BLaER1 (cell line): Measurements from ENCODE around the gene IGSF3.
"Not testable (repeated sequence)": the region's sequence is repeated elsewhere in the genome, so short reads cannot be mapped to it uniquely, and the experiment has no call there.

Experiments
- H3K27ac ChIP-seq: shearing (Covaris generic); formaldehyde crosslinking; 2 replicates; pipeline ENCODE4 v1.8.1; 2022
- H3K27me3 ChIP-seq: shearing (Covaris generic); formaldehyde crosslinking; 2 replicates; pipeline ENCODE4 v1.8.1; 2022
- H3K36me3 ChIP-seq: shearing (Covaris generic); formaldehyde crosslinking; 2 replicates; pipeline ENCODE4 v1.8.1; 2022
- H3K4me1 ChIP-seq: shearing (Covaris generic); formaldehyde crosslinking; 2 replicates; pipeline ENCODE4 v1.8.1; 2022
- H3K4me2 ChIP-seq: shearing (Covaris generic); formaldehyde crosslinking; 2 replicates; pipeline ENCODE4 v1.8.1; 2022
- H3K4me3 ChIP-seq: shearing (Covaris generic); formaldehyde crosslinking; 2 replicates; pipeline ENCODE4 v1.8.1; 2022
- H3K9ac ChIP-seq: shearing (Covaris generic); formaldehyde crosslinking; 2 replicates; pipeline ENCODE4 v1.8.1; 2022
- H3K9me3 ChIP-seq: shearing (Covaris generic); formaldehyde crosslinking; 2 replicates; pipeline ENCODE4 v1.8.1; 2022
- H4K20me1 ChIP-seq: shearing (Covaris generic); formaldehyde crosslinking; 2 replicates; pipeline ENCODE4 v1.8.1; 2022
- Cebpa-rat ChIP-seq: shearing (Covaris generic); IDR thresholded peaks from 2 replicates; pipeline ENCODE4 v1.8.1; 2022

The IGSF3 gene

DNA sequence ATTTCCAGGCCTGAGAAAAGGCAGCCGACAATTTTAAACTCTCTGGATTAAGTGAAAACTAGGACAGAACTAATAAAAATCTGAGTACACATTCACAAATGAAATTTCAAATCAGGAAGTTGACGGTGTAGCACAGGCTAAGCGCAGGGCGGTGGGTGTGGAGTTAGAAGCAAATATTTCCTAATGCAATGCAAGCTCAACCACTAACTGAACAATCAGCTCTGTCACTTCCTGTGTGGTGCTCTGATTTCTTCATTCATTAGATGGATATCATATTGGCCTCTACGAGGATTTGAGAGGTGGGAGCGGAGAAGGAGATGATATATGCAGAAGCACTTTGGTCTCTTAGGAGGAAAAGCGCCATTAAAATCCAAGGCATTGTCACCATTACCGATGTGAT is 61.5 kb downstream of the IGSF3 start:
- peaks cover 16% of the 10 kb centered on the region for H3K4me1 ChIP-seq
- not testable (repeated sequence) for H3K9ac ChIP-seq, H3K27ac ChIP-seq, H3K27me3 ChIP-seq, H3K9me3 ChIP-seq, H3K4me3 ChIP-seq, H4K20me1 ChIP-seq, H3K4me2 ChIP-seq
- peaks cover 23% of the 10 kb centered on the region; the same call in 1 of the 2 replicates for H3K36me3 ChIP-seq

DNA sequence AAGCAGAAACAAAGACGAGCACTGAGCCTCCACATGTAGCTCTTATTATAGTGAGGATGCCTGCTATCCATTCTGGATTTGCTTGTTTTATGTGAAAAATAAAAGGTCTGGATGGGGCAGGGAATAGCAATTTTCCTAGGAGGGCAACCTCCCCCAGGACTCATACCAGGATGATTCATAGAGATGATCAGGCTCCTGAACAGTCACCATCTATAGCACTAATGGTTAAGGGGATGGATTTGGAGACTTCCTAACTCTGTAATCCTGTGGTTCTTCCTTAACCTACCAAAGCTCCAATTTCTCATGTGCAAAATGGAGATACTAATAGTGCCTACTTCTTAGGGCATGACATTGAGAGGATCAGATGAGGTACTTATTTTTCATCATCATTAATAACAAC is 62.2 kb downstream of the IGSF3 start:
- H3K27ac ChIP-seq: no peak overlapping the region
- H3K4me2 ChIP-seq: no peak overlapping the region
- peaks cover 11% of the 10 kb centered on the region for H3K4me1 ChIP-seq
- H3K9me3 ChIP-seq: no peaks in the 10 kb centered on the region
- peaks cover 23% of the 10 kb centered on the region; the same call in 1 of the 2 replicates for H3K36me3 ChIP-seq
- no peak overlapping the region for H3K9ac ChIP-seq
- no peaks in the 10 kb centered on the region for H4K20me1 ChIP-seq
- H3K4me3 ChIP-seq: no peak overlapping the region
- no peaks in the 10 kb centered on the region for H3K27me3 ChIP-seq
- TF ChIP-seq Cebpa-rat: no peak

DNA sequence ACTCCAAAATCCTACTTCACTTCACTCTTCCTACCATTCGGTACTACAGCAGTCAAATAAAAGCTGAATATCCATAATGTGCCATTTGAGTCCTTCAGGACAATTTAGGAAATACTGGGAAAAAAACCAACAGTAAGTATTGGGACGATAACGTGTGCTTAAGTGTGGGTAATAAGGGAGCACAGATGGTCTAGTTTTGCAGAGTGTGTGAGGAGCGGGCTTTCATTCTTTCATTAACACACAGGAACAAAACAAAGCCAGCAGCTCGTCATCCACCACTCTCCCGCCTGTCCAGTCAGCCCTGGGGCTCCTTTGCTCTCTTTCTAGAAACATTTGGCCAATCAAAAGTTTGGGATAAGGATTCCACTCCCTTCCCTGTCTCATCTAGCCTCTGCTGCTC is 63.1 kb downstream of the IGSF3 start:
- H3K4me3 ChIP-seq, H4K20me1 ChIP-seq, H3K4me1 ChIP-seq, H3K4me2 ChIP-seq, H3K9ac ChIP-seq, H3K27me3 ChIP-seq, H3K9me3 ChIP-seq, H3K27ac ChIP-seq: not testable (repeated sequence)
- H3K36me3 ChIP-seq: peaks cover 30% of the 10 kb centered on the region; the same call in 1 of the 2 replicates

DNA sequence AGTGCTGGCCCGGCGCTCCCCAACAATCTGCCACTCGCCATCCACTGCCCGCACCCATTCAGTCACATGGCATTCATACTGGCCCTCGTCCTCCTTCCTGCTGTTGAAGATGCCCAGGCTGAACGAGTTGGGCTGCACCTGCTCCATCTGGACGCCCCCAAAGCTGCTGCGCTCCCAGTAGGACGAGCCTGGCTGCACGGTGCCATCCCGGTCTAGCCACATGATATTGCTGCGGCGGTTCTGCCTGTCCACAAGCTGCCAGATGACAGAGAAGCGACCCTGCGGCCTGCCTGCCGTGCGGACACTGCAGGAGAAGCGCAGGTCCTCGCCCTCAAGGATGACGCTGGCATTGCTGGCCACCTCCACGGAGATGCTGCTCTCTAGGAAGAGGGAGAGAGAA is 63.9 kb downstream of the IGSF3 start:
- H3K4me2 ChIP-seq, H3K4me1 ChIP-seq, H3K27me3 ChIP-seq, H3K9ac ChIP-seq, H3K9me3 ChIP-seq, H4K20me1 ChIP-seq, H3K27ac ChIP-seq, H3K4me3 ChIP-seq: not testable (repeated sequence)
- peaks cover 34% of the 10 kb centered on the region; the same call in 1 of the 2 replicates for H3K36me3 ChIP-seq

DNA sequence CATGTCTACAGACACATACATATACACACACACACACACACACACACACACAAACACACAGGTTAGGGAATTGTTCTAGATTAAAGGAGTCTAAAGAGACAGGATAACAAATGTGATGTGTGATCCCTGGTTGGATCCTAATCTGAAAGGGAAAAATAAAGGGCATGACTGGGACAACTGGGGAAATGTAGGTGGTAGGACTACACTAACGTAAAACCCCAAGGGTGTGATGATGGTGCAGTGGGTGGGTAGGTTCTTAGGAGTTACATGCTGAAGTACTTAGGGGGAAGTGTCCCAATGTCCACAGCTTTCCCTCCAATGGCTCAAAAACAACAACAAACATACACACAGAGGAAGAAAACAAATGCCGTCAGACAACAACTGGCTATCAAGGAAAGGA is 68.2 kb downstream of the IGSF3 start:
- not testable (repeated sequence) for H3K9me3 ChIP-seq, H3K4me3 ChIP-seq, H3K9ac ChIP-seq, H3K4me2 ChIP-seq, H3K27ac ChIP-seq, H3K27me3 ChIP-seq, H4K20me1 ChIP-seq, H3K4me1 ChIP-seq
- peaks cover 20% of the 10 kb centered on the region; the same call in 1 of the 2 replicates for H3K36me3 ChIP-seq

DNA sequence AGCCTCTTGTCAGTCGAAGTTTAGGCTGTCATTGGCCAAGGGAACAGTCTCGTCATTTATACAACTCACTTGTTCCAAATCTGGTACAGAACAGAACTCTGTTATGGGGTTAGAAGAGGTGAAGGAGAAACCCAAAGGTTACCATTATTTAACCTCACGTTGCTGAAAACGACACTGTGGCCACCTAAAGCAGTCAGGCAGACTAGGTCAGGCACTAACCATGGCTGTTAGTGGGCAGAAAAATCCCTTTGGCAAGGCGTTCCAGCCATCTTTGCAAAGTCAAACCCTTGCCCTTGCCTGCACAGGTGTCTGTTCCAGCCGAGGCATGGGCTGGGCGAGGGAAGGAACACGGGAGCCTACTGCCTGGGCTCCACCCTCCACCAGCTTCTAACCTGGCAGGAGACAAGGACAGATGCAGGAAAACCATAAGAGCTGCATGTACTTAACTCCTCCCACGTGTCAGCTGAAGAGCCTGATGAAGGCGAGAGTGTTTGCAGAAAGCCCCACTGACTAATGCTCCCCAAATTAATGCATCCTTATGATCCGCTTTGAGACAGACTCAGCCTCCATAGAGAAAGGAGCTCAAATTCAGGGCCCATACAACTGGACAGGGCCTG is 69.0 kb downstream of the IGSF3 start:
- H3K9ac ChIP-seq, H3K9me3 ChIP-seq, H4K20me1 ChIP-seq, H3K4me1 ChIP-seq, H3K27ac ChIP-seq, H3K4me3 ChIP-seq, H3K4me2 ChIP-seq, H3K27me3 ChIP-seq: not testable (repeated sequence)
- H3K36me3 ChIP-seq: peaks cover 15% of the 10 kb centered on the region; the same call in 1 of the 2 replicates

DNA sequence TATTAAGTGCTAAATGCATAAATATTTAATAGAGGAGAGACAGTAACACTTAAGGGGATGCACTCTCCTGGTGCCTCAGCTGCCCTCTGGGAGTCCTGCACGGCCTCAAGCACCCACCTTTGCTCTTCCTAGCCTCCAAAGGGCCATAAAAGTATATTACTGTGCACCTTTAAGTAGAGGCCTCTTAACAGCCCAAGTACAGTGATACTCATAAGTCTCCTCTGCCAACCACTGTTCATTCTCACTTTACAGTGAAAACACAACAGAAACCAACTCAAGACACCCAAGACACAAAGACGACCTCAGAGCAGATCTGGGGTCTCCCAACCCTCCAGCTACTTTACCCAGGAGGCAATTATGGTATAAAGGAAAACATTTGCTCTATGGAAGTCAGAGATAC is 70.1 kb downstream of the IGSF3 start:
- H3K4me3 ChIP-seq, H3K27me3 ChIP-seq, H3K9me3 ChIP-seq, H3K9ac ChIP-seq, H3K27ac ChIP-seq, H3K4me1 ChIP-seq, H3K4me2 ChIP-seq, H4K20me1 ChIP-seq: not testable (repeated sequence)
- H3K36me3 ChIP-seq: peaks cover 21% of the 10 kb centered on the region; the same call in 1 of the 2 replicates

DNA sequence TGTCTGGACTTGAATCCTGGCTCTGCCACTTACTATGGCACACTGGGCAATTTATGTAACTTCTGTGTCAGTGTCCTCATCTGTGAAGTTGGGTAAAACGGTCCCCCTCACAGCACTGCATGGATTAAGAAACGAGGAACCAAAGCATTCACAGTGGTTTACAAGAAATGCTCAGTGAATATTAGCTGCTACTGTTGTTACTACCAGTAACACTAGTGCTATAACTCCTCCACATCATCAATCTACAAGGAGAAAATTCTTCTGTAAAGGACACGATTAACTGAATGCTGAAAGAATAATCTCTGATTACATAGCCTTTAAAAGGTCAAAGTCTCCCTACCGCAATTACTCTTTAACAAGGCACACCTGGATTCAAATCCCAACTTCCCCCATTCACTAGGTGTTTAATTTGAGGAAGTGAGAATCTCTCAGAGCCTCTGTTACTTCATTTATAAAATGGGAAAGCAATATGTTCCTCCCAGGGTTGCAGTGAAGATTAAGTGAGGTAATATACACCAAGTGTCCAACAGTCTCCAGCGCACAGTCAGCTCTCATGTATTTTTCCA is 70.7 kb downstream of the IGSF3 start:
- H4K20me1 ChIP-seq, H3K27ac ChIP-seq, H3K9ac ChIP-seq, H3K9me3 ChIP-seq, H3K4me3 ChIP-seq, H3K27me3 ChIP-seq, H3K4me1 ChIP-seq, H3K4me2 ChIP-seq: not testable (repeated sequence)
- peaks cover 25% of the 10 kb centered on the region; the same call in 1 of the 2 replicates for H3K36me3 ChIP-seq

DNA sequence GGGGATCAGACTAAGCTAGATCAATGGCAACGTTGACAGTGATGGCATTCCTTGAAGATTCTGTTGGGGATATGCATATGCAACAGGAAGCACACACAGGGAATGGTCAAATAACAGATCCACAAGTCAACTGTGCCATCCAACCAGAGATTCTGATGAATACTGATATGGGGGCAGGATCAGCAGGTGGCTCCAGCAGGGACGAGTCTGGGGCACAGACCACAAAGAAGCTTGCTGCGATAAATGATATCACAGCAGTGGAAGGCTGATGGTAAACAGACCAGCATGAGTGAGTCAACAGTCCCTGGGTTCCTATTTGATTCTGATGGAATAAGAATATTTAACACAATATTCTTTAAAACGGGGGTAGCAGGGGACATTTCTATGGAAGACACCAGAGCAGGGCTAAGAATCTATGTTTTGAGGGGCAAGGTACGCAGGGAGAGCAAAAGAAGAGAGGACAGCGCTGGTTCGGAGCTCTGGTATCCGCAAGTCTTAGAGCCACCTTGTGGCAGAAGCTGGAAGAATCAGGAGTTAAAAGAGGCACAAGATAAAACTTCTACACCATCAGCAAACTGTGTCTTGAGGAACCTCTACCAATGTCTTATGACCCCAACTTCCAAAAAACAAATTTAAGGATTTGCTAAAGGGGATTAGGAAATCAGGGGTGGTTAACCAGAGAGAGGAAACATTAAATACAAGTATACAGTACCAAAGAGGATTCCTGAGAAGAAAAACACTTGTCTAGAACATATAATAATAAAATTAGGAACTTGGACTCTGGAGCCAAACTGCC is 71.4 kb downstream of the IGSF3 start:
- not testable (repeated sequence) for H3K4me1 ChIP-seq, H3K27me3 ChIP-seq, H3K4me3 ChIP-seq, H3K27ac ChIP-seq, H4K20me1 ChIP-seq, H3K9me3 ChIP-seq, H3K9ac ChIP-seq, H3K4me2 ChIP-seq
- H3K36me3 ChIP-seq: peaks cover 25% of the 10 kb centered on the region; the same call in 1 of the 2 replicates

DNA sequence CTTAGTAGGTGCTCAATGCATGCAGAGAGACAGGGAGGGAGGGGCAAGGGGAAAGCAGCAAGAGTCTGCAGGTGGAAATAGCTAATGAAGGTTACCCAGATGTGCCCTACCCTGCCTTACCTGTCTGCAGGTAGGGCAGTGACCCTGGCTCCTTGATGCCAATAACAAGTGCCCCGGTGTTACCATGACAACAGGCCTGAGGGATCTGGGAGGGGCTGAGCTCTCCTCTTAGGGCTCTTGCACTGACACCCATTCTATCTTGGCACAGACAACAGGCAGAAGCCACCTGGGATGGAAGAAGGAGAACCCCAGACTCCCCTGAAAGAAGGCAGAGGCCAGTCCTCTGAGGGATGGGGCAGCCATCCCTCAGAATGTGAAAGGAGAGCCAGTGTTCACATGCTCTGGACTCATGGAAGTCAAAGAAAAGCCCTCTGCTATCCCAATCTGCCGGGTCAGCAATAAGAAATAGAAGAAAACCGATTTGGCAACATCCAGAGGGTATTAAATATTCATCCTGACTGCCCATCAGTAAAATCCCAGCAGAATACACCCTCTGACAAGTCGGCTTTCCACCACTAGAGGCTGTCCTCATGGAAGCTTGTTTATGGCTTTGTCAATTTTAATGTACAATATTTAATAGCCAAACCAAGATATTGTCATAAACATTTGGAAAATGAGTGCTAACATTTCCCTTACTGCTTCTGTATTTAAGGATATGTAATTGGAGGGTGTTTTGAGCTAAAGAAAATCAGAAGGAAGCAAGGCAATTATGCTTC is 72.3 kb downstream of the IGSF3 start:
- H3K27me3 ChIP-seq, H4K20me1 ChIP-seq, H3K4me2 ChIP-seq, H3K9me3 ChIP-seq, H3K4me3 ChIP-seq, H3K4me1 ChIP-seq, H3K9ac ChIP-seq, H3K27ac ChIP-seq: not testable (repeated sequence)
- peaks cover 25% of the 10 kb centered on the region; the same call in 1 of the 2 replicates for H3K36me3 ChIP-seq

DNA sequence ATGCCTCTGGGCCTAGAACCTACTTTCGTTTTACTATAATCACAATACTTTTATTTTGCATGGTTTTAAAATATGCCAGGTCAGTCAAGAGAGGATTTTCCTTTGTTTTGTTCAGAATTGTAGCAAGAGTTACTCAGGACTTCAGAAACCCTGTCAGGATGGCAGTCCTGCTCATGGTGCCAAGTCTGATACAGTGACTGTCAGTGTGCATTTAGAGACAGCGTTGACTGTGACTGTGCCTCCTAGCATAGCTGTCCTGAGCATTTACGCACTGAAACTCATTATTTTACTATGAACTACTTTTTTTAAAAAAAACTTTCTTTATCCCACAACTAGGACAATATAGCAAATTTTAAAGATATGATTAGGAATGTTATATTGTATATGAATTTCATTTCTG is 73.6 kb downstream of the IGSF3 start:
- H3K9me3 ChIP-seq, H3K27me3 ChIP-seq, H3K4me3 ChIP-seq, H3K4me1 ChIP-seq, H3K4me2 ChIP-seq, H3K27ac ChIP-seq, H4K20me1 ChIP-seq, H3K9ac ChIP-seq: not testable (repeated sequence)
- peaks cover 19% of the 10 kb centered on the region; the same call in 1 of the 2 replicates for H3K36me3 ChIP-seq

DNA sequence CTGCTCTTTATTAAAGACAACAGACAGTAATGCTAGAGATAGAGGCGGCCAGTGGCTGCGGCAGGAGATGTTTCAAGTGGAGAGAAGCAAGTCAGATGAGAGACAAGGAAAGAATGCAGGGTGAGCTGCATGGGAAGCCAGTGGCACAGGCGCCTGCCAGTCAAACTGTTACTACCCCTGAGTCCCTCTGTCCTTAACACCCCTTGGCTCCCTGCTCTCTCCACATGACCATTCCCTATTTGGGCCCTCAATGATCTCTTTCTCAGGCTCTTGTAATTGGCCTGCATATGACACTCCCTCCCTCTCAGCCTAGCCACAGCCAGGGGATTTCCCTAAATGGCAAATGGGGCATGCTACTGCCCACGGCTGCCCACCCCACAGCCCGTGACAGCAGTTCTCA is 74.1 kb downstream of the IGSF3 start:
- not testable (repeated sequence) for H3K4me2 ChIP-seq, H4K20me1 ChIP-seq, H3K27ac ChIP-seq, H3K27me3 ChIP-seq, H3K9me3 ChIP-seq, H3K4me3 ChIP-seq, H3K9ac ChIP-seq, H3K4me1 ChIP-seq
- peaks cover 16% of the 10 kb centered on the region; the same call in 1 of the 2 replicates for H3K36me3 ChIP-seq

DNA sequence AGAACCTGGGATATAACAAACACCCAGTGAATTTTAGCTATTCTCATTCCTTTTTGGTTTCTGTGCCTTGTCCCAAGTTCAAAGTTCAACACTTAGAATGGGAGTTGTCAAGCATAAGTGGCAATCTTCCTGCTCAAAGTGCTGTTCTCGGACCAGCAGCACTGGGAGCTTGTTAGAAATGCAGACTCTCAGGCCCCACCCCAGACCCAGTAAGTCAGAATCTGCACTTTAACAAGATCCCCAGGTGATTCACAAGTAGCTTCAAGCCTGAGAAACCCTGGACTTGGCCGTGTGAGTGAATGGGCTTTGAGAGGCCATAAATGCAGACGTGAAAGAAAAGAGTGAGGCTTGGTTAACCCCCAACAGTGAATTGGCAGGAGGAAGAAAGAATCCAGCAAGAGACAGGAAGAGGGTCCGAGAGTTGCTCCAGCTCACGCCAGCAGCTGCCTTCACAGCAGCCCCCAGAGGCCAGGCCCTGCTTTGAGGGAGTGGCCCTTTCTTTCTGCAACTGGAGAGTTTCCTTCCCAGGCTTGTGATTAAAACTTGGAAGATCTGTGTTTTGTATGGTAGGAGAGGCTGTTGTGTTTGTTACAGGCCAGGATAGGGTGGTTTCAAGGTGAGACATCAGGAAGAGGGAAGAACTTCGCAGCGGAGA is 75.5 kb downstream of the IGSF3 start:
- H3K4me2 ChIP-seq, H3K9me3 ChIP-seq, H3K9ac ChIP-seq, H4K20me1 ChIP-seq, H3K27ac ChIP-seq, H3K4me3 ChIP-seq, H3K4me1 ChIP-seq, H3K27me3 ChIP-seq: not testable (repeated sequence)
- H3K36me3 ChIP-seq: peaks cover 27% of the 10 kb centered on the region; the same call in 1 of the 2 replicates
